ENCODE results near the gene TICAM2. TPM values are rescaled to one million over a fixed set of nuclear protein-coding genes. Genes with fewer than 3 reads are reported as not detected.

TICAM2 gene
- total RNA-seq, 1 experiment from 2014 or later, result 1.0 TPM

- no peaks in the 10 kb centered on the region for H3K9me3 Mint-ChIP-seq
- ATAC-seq (no peak), DNase-seq (ENCODE audit: low spot score) (no peak)
- ChIA-PET POLR2A (no interaction called here), CTCF (no interaction called here)
- no peak for TF ChIP-seq ZSCAN18 (CRISPR knock-in tag; IDR thresholded peaks at IDR 0.05)
- TF ChIP-seq TEAD4 (CRISPR knock-in tag; IDR thresholded peaks at IDR 0.05), result no peak
- no peak for TF ChIP-seq MXD4 (CRISPR knock-in tag; IDR thresholded peaks at IDR 0.05; ENCODE audit: borderline replicate concordance)
- no peak for TF ChIP-seq FOXP1 (CRISPR knock-in tag; IDR thresholded peaks at IDR 0.05; ENCODE audit: borderline replicate concordance)
- no peak for TF ChIP-seq STAT6 (CRISPR knock-in tag; conservative IDR thresholded peaks at IDR 0.05; ENCODE audit: low read depth)
- no peaks in the 10 kb centered on the region for H3K36me3 Mint-ChIP-seq
- H3K4me3 Mint-ChIP-seq, result no peak overlapping the region
- no peaks in the 10 kb centered on the region for H3K27me3 Mint-ChIP-seq (ENCODE audit: low read depth)
- 0 out of 2 replicates have a peak, but pooled peaks cover 3% of the 10 kb centered on the region for H3K4me1 Mint-ChIP-seq
- no peak overlapping the region for H3K27ac Mint-ChIP-seq
Observed at GRCh38 chr5:115583474-115583873, 18.8 kb downstream of the TICAM2 start.

- Mint-ChIP-seq H3K4me3 (no peak overlapping the region), H3K9me3 (peaks cover 12% of the 10 kb centered on the region), H3K27ac (no peak overlapping the region), H3K4me1 (0 out of 2 replicates have a peak, but pooled peaks cover 3% of the 10 kb centered on the region), H3K36me3 (peaks cover 4% of the 10 kb centered on the region), H3K27me3 (ENCODE audit: low read depth) (no peaks in the 10 kb centered on the region)
- TF ChIP-seq HMGA2 (CRISPR knock-in tag; IDR thresholded peaks at IDR 0.05) (no peak), TEAD1 (CRISPR knock-in tag; IDR thresholded peaks at IDR 0.05) (no peak)
- DNase-seq (ENCODE audit: low spot score), result no peak
- ChIA-PET POLR2A (no interaction called here), CTCF (no interaction called here)
- ATAC-seq, result no peak
Observed at GRCh38 chr5:115580941-115581340, 21.3 kb downstream of the TICAM2 start.

- Mint-ChIP-seq H3K4me3 (no peak overlapping the region), H3K36me3 (peaks cover 4% of the 10 kb centered on the region), H3K27ac (no peak overlapping the region), H3K4me1 (0 out of 2 replicates have a peak, but pooled peaks cover 3% of the 10 kb centered on the region), H3K9me3 (peaks cover 12% of the 10 kb centered on the region), H3K27me3 (ENCODE audit: low read depth) (no peaks in the 10 kb centered on the region)
- no peak for DNase-seq (ENCODE audit: low spot score)
- ChIA-PET CTCF (no interaction called here), POLR2A (no interaction called here)
- ATAC-seq, result no peak
- TF ChIP-seq ZNF121 (CRISPR knock-in tag; IDR thresholded peaks at IDR 0.05), result no peak
- no peak for TF ChIP-seq HMGXB4 (CRISPR knock-in tag; IDR thresholded peaks at IDR 0.05)
- TF ChIP-seq ZNF423 (CRISPR knock-in tag; IDR thresholded peaks at IDR 0.05), result no peak
- no peak for TF ChIP-seq ZNF317 (CRISPR knock-in tag; IDR thresholded peaks at IDR 0.05; ENCODE audit: borderline replicate concordance, low read depth)
- TF ChIP-seq ZNF219 (CRISPR knock-in tag; IDR thresholded peaks at IDR 0.05; ENCODE audit: borderline replicate concordance), result no peak
- TF ChIP-seq JUN (CRISPR knock-in tag; IDR thresholded peaks at IDR 0.05), result no peak
- no peak for TF ChIP-seq ZNF532 (CRISPR knock-in tag; IDR thresholded peaks at IDR 0.05; ENCODE audit: borderline replicate concordance)
- TF ChIP-seq STAT6 (CRISPR knock-in tag; conservative IDR thresholded peaks at IDR 0.05; ENCODE audit: low read depth), result no peak
- no peak for TF ChIP-seq KAT7 (CRISPR knock-in tag; IDR thresholded peaks at IDR 0.05; ENCODE audit: borderline replicate concordance)
- no peak for TF ChIP-seq EMX1 (CRISPR knock-in tag; IDR thresholded peaks at IDR 0.05)
- TF ChIP-seq NFYB (CRISPR knock-in tag; conservative IDR thresholded peaks at IDR 0.05; ENCODE audit: low read depth), result no peak
- TF ChIP-seq TEAD4 (CRISPR knock-in tag; IDR thresholded peaks at IDR 0.05), result no peak
- TF ChIP-seq ZMAT4 (CRISPR knock-in tag; IDR thresholded peaks at IDR 0.05), result no peak
- no peak for TF ChIP-seq ETV6 (CRISPR knock-in tag; IDR thresholded peaks at IDR 0.05)
Observed at GRCh38 chr5:115579747-115580173, 22.5 kb downstream of the TICAM2 start.
